ENCODE results near the gene SNAPC1.
A peak's percentile ranks its signal among the peaks of the same experiment; 100 is the strongest.

The SNAPC1 gene

GRCh38 chr14:61822458-61822857 lies 60.2 kb downstream of the SNAPC1 start:
- Histone ChIP-seq H4K8ac (ENCODE audit: low read depth, low read length) (no peak overlapping the region), H3K56ac (ENCODE audit: low read length) (no peak overlapping the region), H3K27me3 (ENCODE audit: insufficient read depth, low read length, poor library complexity) (no peaks in the 10 kb centered on the region), H3K27ac (ENCODE audit: low read depth, low read length) (no peak overlapping the region), H3K9ac (ENCODE audit: low read length) (no peak overlapping the region), H2AK5ac (ENCODE audit: low read length) (no peak overlapping the region), H3K36me3 (ENCODE audit: control insufficient read depth, insufficient read depth, low read length) (no peaks in the 10 kb centered on the region), H2BK120ac (ENCODE audit: low read depth, low read length) (no peak overlapping the region), H3K79me1 (ENCODE audit: low read length) (no peaks in the 10 kb centered on the region), H3K79me2 (ENCODE audit: control insufficient read depth, insufficient read depth, low read length) (no peaks in the 10 kb centered on the region), H3K4me1 (ENCODE audit: control insufficient read depth, low read depth, low read length) (no peaks in the 10 kb centered on the region), H3K4me3 (ENCODE audit: low read length) (no peak overlapping the region), H2BK15ac (replicated peaks; ENCODE audit: low read depth) (no peak overlapping the region), H3K23ac (ENCODE audit: low read length) (no peak overlapping the region), H3K18ac (ENCODE audit: low read length) (no peak overlapping the region), H4K5ac (ENCODE audit: low read length) (no peak overlapping the region), H3K4ac (ENCODE audit: low read depth, low read length) (no peak overlapping the region), H2BK5ac (ENCODE audit: low read length) (no peak overlapping the region), H3K4me2 (ENCODE audit: low read length) (no peak overlapping the region)
- no CpG with 5 or more reads among the region's 2 CpGs for WGBS (ENCODE audit: extremely low coverage, insufficient coverage, low lambda C conversion rate)
- no peak for DNase-seq

GRCh38 chr14:61832783-61833182 lies 70.6 kb downstream of the SNAPC1 start:
- Histone ChIP-seq H3K36me3 (ENCODE audit: control insufficient read depth, insufficient read depth, low read length) (no peaks in the 10 kb centered on the region), H3K4ac (ENCODE audit: low read depth, low read length) (no peak overlapping the region), H3K56ac (ENCODE audit: low read length) (no peak overlapping the region), H4K5ac (ENCODE audit: low read length) (no peak overlapping the region), H3K27ac (ENCODE audit: low read depth, low read length) (no peak overlapping the region), H2BK5ac (ENCODE audit: low read length) (no peak overlapping the region), H3K27me3 (ENCODE audit: insufficient read depth, low read length, poor library complexity) (no peaks in the 10 kb centered on the region), H3K18ac (ENCODE audit: low read length) (no peak overlapping the region), H2BK15ac (replicated peaks; ENCODE audit: low read depth) (no peak overlapping the region), H4K8ac (ENCODE audit: low read depth, low read length) (no peak overlapping the region), H2BK120ac (ENCODE audit: low read depth, low read length) (no peak overlapping the region), H3K79me2 (ENCODE audit: control insufficient read depth, insufficient read depth, low read length) (no peaks in the 10 kb centered on the region), H3K4me1 (ENCODE audit: control insufficient read depth, low read depth, low read length) (no peaks in the 10 kb centered on the region), H3K23ac (ENCODE audit: low read length) (no peak overlapping the region), H3K4me2 (ENCODE audit: low read length) (no peak overlapping the region), H3K79me1 (ENCODE audit: low read length) (no peaks in the 10 kb centered on the region), H2AK5ac (ENCODE audit: low read length) (no peak overlapping the region), H3K9ac (ENCODE audit: low read length) (no peak overlapping the region), H3K4me3 (ENCODE audit: low read length) (no peak overlapping the region)
- no peak for DNase-seq
- WGBS (ENCODE audit: extremely low coverage, insufficient coverage, low lambda C conversion rate): no CpG with 5 or more reads among the region's 3 CpGs

GRCh38 chr14:61836184-61836583 lies 74.0 kb downstream of the SNAPC1 start:
- H3K4me1 ChIP-seq (ENCODE audit: control insufficient read depth, low read depth, low read length): no peaks in the 10 kb centered on the region
- H2AK5ac ChIP-seq (ENCODE audit: low read length): no peak overlapping the region
- no peaks in the 10 kb centered on the region for H3K79me2 ChIP-seq (ENCODE audit: control insufficient read depth, insufficient read depth, low read length)
- no peaks in the 10 kb centered on the region for H3K27me3 ChIP-seq (ENCODE audit: insufficient read depth, low read length, poor library complexity)
- no peak overlapping the region for H3K4ac ChIP-seq (ENCODE audit: low read depth, low read length)
- no peak overlapping the region for H4K5ac ChIP-seq (ENCODE audit: low read length)
- H2BK120ac ChIP-seq (ENCODE audit: low read depth, low read length): no peak overlapping the region
- H2BK15ac ChIP-seq (replicated peaks; ENCODE audit: low read depth): no peak overlapping the region
- WGBS (ENCODE audit: extremely low coverage, insufficient coverage, low lambda C conversion rate): no CpG with 5 or more reads among the region's 3 CpGs
- H4K8ac ChIP-seq (ENCODE audit: low read depth, low read length): no peak overlapping the region
- no peak overlapping the region for H3K56ac ChIP-seq (ENCODE audit: low read length)
- no peaks in the 10 kb centered on the region for H3K36me3 ChIP-seq (ENCODE audit: control insufficient read depth, insufficient read depth, low read length)
- no peak overlapping the region for H3K18ac ChIP-seq (ENCODE audit: low read length)
- no peak for DNase-seq
- H3K9ac ChIP-seq (ENCODE audit: low read length): no peak overlapping the region
- H3K4me3 ChIP-seq (ENCODE audit: low read length): no peak overlapping the region
- H2BK5ac ChIP-seq (ENCODE audit: low read length): no peak overlapping the region
- no peak overlapping the region for H3K23ac ChIP-seq (ENCODE audit: low read length)
- no peak overlapping the region for H3K27ac ChIP-seq (ENCODE audit: low read depth, low read length)
- H3K4me2 ChIP-seq (ENCODE audit: low read length): no peak overlapping the region
- H3K79me1 ChIP-seq (ENCODE audit: low read length): no peaks in the 10 kb centered on the region

- H3K9ac ChIP-seq (ENCODE audit: low read length): no peak overlapping the region
- H3K18ac ChIP-seq (ENCODE audit: low read length): no peak overlapping the region
- H2BK120ac ChIP-seq (ENCODE audit: low read depth, low read length): no peak overlapping the region
- no peak overlapping the region for H3K27ac ChIP-seq (ENCODE audit: low read depth, low read length)
- H3K79me2 ChIP-seq (ENCODE audit: control insufficient read depth, insufficient read depth, low read length): no peaks in the 10 kb centered on the region
- H4K5ac ChIP-seq (ENCODE audit: low read length): no peak overlapping the region
- H4K8ac ChIP-seq (ENCODE audit: low read depth, low read length): no peak overlapping the region
- no peaks in the 10 kb centered on the region for H3K79me1 ChIP-seq (ENCODE audit: low read length)
- no peak overlapping the region for H2AK5ac ChIP-seq (ENCODE audit: low read length)
- H3K27me3 ChIP-seq (ENCODE audit: insufficient read depth, low read length, poor library complexity): no peaks in the 10 kb centered on the region
- H2BK15ac ChIP-seq (replicated peaks; ENCODE audit: low read depth): no peak overlapping the region
- H2BK5ac ChIP-seq (ENCODE audit: low read length): no peak overlapping the region
- WGBS (ENCODE audit: extremely low coverage, insufficient coverage, low lambda C conversion rate): no CpG with 5 or more reads among the region's 1 CpG
- no peaks in the 10 kb centered on the region for H3K4me1 ChIP-seq (ENCODE audit: control insufficient read depth, low read depth, low read length)
- no peak overlapping the region for H3K23ac ChIP-seq (ENCODE audit: low read length)
- H3K4ac ChIP-seq (ENCODE audit: low read depth, low read length): no peak overlapping the region
- H3K36me3 ChIP-seq (ENCODE audit: control insufficient read depth, insufficient read depth, low read length): no peaks in the 10 kb centered on the region
- H3K4me3 ChIP-seq (ENCODE audit: low read length): no peak overlapping the region
- DNase-seq: peak; percentile 8
- no peak overlapping the region for H3K4me2 ChIP-seq (ENCODE audit: low read length)
- H3K56ac ChIP-seq (ENCODE audit: low read length): no peak overlapping the region
Observed at GRCh38 chr14:61836807-61837206, 74.6 kb downstream of the SNAPC1 start.

GRCh38 chr14:61837336-61838229 lies 75.4 kb downstream of the SNAPC1 start:
- Histone ChIP-seq H2AK5ac (ENCODE audit: low read length) (no peak overlapping the region), H3K36me3 (ENCODE audit: control insufficient read depth, insufficient read depth, low read length) (no peaks in the 10 kb centered on the region), H4K8ac (ENCODE audit: low read depth, low read length) (no peak overlapping the region), H3K18ac (ENCODE audit: low read length) (no peak overlapping the region), H3K23ac (ENCODE audit: low read length) (no peak overlapping the region), H3K9ac (ENCODE audit: low read length) (no peak overlapping the region), H3K79me2 (ENCODE audit: control insufficient read depth, insufficient read depth, low read length) (no peaks in the 10 kb centered on the region), H3K4me3 (ENCODE audit: low read length) (no peak overlapping the region), H3K4me1 (ENCODE audit: control insufficient read depth, low read depth, low read length) (no peaks in the 10 kb centered on the region), H3K4me2 (ENCODE audit: low read length) (no peak overlapping the region), H2BK120ac (ENCODE audit: low read depth, low read length) (no peak overlapping the region), H3K56ac (ENCODE audit: low read length) (no peak overlapping the region), H3K27me3 (ENCODE audit: insufficient read depth, low read length, poor library complexity) (no peaks in the 10 kb centered on the region), H3K4ac (ENCODE audit: low read depth, low read length) (no peak overlapping the region), H2BK15ac (replicated peaks; ENCODE audit: low read depth) (no peak overlapping the region), H3K79me1 (ENCODE audit: low read length) (no peaks in the 10 kb centered on the region), H3K27ac (ENCODE audit: low read depth, low read length) (no peak overlapping the region), H2BK5ac (ENCODE audit: low read length) (no peak overlapping the region), H4K5ac (ENCODE audit: low read length) (no peak overlapping the region)
- WGBS (ENCODE audit: extremely low coverage, insufficient coverage, low lambda C conversion rate): no CpG with 5 or more reads among the region's 10 CpGs
- peak; percentile 77 for DNase-seq
